ENCODE data around the gene ANK3.

ANK3 gene

DNA sequence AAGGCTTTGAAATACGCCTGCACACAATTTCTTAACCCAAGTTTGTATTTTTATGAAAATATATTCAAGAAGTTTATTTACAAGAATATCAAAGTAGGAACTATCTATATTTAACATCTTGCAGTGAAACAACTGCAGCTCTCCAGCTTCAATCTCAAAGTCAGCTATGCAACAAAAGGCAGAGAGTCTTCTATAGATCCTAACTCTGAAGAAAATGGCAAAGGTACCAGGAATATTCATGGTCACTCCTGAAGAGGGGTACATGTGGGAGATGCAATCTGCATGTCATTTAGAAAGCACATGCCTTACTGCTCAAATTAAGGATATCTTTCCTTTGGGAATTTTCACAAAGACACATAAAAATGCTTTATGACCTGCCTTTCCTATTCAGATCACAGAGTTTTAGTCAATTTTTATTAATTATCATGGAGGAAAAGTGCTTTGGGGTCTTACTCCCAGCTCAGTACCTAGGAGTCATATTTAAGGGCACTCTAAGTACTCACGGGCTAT is 1.5 kb downstream of the ANK3 start:
- no peak overlapping the region for H3K9ac ChIP-seq (ENCODE audit: low read depth, low read length)
- no peak overlapping the region for H3K27ac ChIP-seq (ENCODE audit: low read length)
- no peaks in the 10 kb centered on the region for H3K36me3 ChIP-seq (ENCODE audit: insufficient read depth, low read depth, low read length)
- H3K27me3 ChIP-seq (ENCODE audit: insufficient read depth, low read length), result peaks cover 10% of the 10 kb centered on the region; the same call in 1 of the 2 replicates
- peaks cover 16% of the 10 kb centered on the region; the same call in 1 of the 2 replicates for H3K4me1 ChIP-seq (ENCODE audit: insufficient read depth, low read length)
- H3K9me3 ChIP-seq (ENCODE audit: insufficient read depth, low read depth, low read length), result no peaks in the 10 kb centered on the region
- H3K4me3 ChIP-seq (ENCODE audit: low read length), result 0 out of 2 replicates have a peak overlapping the region, but pooled peaks have one; percentile 7

DNA sequence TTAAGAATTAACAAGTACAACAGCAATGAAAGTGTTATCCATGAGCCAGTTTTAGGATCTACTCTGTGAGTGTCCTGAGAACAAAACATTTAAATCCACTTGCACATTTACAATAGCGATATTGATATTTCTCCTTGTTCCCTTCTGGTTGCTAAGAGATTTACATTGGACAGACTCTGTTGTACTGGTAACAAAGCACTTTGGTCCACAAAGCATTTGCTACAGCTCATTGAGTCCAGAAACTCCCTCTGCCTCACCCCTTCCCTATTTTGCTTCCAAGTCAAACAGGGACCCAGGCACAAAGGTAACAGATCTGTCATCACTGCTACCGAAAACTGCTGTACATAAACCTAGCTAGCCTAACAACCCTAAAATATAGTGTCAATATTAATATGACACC is 2.1 kb downstream of the ANK3 start:
- no peak overlapping the region for H3K4me3 ChIP-seq (ENCODE audit: low read length)
- no peak overlapping the region for H3K27ac ChIP-seq (ENCODE audit: low read length)
- no peaks in the 10 kb centered on the region for H3K36me3 ChIP-seq (ENCODE audit: insufficient read depth, low read depth, low read length)
- H3K9ac ChIP-seq (ENCODE audit: low read depth, low read length), result no peak overlapping the region
- peaks cover 16% of the 10 kb centered on the region; the same call in 1 of the 2 replicates for H3K4me1 ChIP-seq (ENCODE audit: insufficient read depth, low read length)
- H3K27me3 ChIP-seq (ENCODE audit: insufficient read depth, low read length), result peaks cover 10% of the 10 kb centered on the region; the same call in 1 of the 2 replicates
- H3K9me3 ChIP-seq (ENCODE audit: insufficient read depth, low read depth, low read length), result no peaks in the 10 kb centered on the region

DNA sequence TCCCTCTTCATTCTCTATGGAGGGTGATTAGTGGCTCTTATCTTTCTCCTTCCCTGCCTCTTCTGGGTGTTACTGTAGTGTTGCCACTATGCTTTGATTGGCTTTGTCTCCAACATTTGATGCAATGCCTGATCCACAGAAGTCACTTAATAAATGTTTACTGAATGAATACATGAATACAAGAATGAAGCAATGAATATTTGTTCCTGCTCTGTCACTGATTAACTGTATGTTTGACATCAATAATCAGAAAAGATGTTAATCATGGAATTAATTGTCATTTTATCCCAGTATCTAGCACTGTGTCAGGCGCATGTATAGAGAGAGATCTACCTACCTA is 4.3 kb downstream of the ANK3 start:
- no peak overlapping the region for H3K4me3 ChIP-seq (ENCODE audit: low read length)
- no peak overlapping the region for H3K27ac ChIP-seq (ENCODE audit: low read length)
- H3K9me3 ChIP-seq (ENCODE audit: insufficient read depth, low read depth, low read length), result no peaks in the 10 kb centered on the region
- peaks cover 10% of the 10 kb centered on the region; the same call in 1 of the 2 replicates for H3K27me3 ChIP-seq (ENCODE audit: insufficient read depth, low read length)
- no peaks in the 10 kb centered on the region for H3K36me3 ChIP-seq (ENCODE audit: insufficient read depth, low read depth, low read length)
- peaks cover 16% of the 10 kb centered on the region; the same call in 1 of the 2 replicates for H3K4me1 ChIP-seq (ENCODE audit: insufficient read depth, low read length)
- H3K9ac ChIP-seq (ENCODE audit: low read depth, low read length), result no peak overlapping the region

DNA sequence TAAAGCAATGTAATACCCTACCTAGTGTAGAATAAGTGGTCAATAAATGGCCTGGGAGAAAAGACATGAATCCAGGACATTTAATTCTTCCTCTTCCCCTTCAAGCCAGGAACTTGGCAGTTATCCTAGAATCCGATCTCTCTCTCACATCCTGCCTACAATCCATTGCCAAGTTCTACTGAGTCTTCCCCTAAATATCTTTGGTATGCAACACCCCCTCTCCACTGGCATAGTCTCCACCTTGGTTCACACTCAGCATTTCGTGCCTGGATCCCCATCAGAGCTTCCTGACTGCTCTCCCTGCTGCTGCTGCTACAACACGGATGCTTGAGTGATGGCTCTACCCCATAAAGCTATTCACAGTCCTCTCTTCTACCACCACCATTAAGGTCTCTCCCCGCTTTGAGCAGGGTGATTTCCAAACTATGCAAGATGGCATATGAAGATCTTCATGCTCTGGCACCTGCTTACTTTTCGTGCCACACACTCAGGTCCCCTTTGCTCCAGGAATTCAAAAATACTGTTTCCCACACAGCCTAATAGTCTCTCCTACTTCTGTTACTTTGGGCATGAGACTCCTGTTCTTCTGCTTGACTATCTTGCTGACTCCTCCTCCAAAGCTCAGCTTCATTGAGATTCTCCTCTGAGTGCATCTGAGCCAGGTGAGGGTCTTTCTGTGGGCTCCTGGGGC is 4.8 kb downstream of the ANK3 start:
- Histone ChIP-seq H3K36me3 (ENCODE audit: insufficient read depth, low read depth, low read length) (no peaks in the 10 kb centered on the region), H3K9ac (ENCODE audit: low read depth, low read length) (no peak overlapping the region), H3K4me1 (ENCODE audit: insufficient read depth, low read length) (peaks cover 16% of the 10 kb centered on the region; the same call in 1 of the 2 replicates), H3K9me3 (ENCODE audit: insufficient read depth, low read depth, low read length) (no peaks in the 10 kb centered on the region), H3K27ac (ENCODE audit: low read length) (no peak overlapping the region), H3K27me3 (ENCODE audit: insufficient read depth, low read length) (peaks cover 10% of the 10 kb centered on the region; the same call in 1 of the 2 replicates), H3K4me3 (ENCODE audit: low read length) (no peak overlapping the region)

DNA sequence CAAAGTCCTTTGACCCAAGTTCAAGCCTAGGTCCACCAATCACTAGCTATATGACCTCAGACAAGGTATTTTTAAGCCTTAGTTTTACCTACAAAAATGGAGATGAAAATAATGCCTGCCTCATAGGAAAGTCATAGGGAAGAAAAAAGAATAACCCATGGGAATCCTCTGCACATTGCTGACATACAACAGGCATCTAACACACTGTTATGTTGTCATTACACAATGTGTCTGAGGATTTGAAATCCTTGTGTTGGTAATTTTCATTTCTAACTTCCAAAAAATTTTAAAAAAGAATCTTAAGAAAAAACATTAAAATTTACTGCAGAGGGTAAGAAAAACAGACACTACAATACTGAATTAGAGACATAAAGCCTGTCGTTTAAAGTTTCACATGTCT is 5.7 kb downstream of the ANK3 start:
- Histone ChIP-seq H3K9me3 (ENCODE audit: insufficient read depth, low read depth, low read length) (no peaks in the 10 kb centered on the region), H3K4me3 (ENCODE audit: low read length) (no peak overlapping the region), H3K4me1 (ENCODE audit: insufficient read depth, low read length) (peaks cover 8% of the 10 kb centered on the region; the same call in 1 of the 2 replicates), H3K27ac (ENCODE audit: low read length) (no peak overlapping the region), H3K9ac (ENCODE audit: low read depth, low read length) (no peak overlapping the region), H3K36me3 (ENCODE audit: insufficient read depth, low read depth, low read length) (no peaks in the 10 kb centered on the region), H3K27me3 (ENCODE audit: insufficient read depth, low read length) (peaks cover 10% of the 10 kb centered on the region; the same call in 1 of the 2 replicates)

DNA sequence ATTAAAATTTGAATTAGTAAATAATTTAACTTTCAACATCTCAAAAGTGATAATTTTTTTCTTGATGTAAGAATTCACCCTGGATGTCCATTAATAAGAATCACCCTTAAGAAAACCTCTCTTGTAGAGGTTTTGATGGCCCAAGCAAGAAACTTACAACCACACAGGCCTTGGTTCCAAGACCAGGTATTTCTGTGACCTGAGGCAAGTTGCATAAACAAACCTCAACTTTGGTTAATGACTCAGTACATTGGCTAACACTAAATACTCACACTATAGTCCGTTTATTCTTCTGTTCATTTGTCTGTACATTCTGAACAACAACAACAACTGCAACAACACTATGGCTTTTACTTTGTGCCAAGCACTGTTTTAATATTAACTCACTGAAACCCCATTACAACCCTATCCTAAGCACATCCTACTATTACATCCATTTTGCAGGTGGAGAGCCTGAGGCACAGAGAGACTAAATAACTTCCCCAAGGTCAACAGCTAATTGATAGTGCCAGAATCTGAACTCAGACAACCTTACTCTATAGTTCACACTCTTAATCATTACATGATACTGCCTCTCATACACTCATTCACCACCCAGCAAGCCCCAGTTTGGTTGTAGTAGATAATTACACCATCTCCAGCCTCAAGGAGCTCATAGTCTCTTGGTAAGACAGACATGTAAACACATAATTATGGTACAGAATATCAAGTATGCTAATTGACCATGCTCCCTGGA is 6.6 kb downstream of the ANK3 start:
- Histone ChIP-seq H3K9me3 (ENCODE audit: insufficient read depth, low read depth, low read length) (no peaks in the 10 kb centered on the region), H3K36me3 (ENCODE audit: insufficient read depth, low read depth, low read length) (no peaks in the 10 kb centered on the region), H3K4me1 (ENCODE audit: insufficient read depth, low read length) (no peaks in the 10 kb centered on the region), H3K27ac (ENCODE audit: low read length) (no peak overlapping the region), H3K4me3 (ENCODE audit: low read length) (no peak overlapping the region), H3K9ac (ENCODE audit: low read depth, low read length) (no peak overlapping the region), H3K27me3 (ENCODE audit: insufficient read depth, low read length) (peaks cover 7% of the 10 kb centered on the region; the same call in 1 of the 2 replicates)

DNA sequence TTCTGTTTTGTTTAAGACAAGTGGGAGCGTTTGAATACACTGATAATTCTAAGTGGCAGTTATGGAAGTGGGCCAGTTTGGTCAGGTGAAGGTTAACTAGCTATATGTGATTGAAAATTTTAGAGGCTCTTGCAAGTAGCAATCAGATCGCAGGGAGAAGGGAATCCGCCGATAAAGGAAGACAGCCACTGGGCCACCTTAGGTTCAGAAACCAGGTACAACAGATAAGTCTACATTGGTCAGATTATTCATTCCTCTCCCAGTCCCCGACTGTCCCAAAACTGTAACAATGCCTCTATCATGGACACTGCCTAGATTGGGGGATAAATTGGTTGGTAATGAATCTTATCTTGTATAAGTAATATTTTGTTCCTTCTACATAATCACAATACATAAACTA is 8.9 kb downstream of the ANK3 start:
- Histone ChIP-seq H3K27me3 (ENCODE audit: insufficient read depth, low read length) (no peaks in the 10 kb centered on the region), H3K9ac (ENCODE audit: low read depth, low read length) (no peak overlapping the region), H3K36me3 (ENCODE audit: insufficient read depth, low read depth, low read length) (no peaks in the 10 kb centered on the region), H3K4me1 (ENCODE audit: insufficient read depth, low read length) (no peaks in the 10 kb centered on the region), H3K27ac (ENCODE audit: low read length) (no peak overlapping the region), H3K4me3 (ENCODE audit: low read length) (no peak overlapping the region), H3K9me3 (ENCODE audit: insufficient read depth, low read depth, low read length) (no peaks in the 10 kb centered on the region)

DNA sequence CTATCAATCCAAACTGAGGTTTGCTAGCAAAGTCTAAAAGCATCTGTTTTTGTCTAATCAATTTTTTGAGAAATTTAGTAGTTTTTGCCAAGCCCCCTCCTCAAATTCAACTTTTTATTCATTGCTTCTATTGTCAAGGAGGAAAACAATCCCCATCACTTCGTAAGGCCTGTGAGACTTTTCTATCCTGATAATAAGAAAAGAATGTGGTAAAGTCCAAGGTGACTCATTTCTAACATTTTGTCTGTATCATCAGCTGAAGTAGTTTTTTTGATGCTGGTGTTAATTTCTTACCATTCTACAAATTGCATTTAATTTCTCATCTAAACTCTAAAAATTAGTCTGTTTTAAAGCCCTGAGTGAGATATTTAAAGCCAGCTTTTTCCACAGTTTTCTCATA is 11.7 kb downstream of the ANK3 start:
- Histone ChIP-seq H3K27ac (ENCODE audit: low read length) (no peak overlapping the region), H3K36me3 (ENCODE audit: insufficient read depth, low read depth, low read length) (no peaks in the 10 kb centered on the region)

DNA sequence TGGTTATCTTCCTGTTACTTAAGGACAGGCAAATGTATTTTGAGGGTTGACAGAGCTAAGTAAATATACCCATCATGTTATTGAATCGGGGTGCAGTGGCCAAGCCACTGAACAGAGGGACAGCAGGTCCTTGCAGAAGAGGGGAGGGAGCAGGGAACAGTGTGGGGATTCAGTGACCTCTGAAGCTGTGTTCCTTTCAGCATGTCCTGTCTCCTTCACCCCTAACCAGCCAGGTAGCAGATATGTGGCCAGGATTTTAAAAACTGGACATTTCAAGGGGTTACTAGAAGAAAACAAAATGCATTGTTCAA is 12.7 kb downstream of the ANK3 start:
- Histone ChIP-seq H3K27ac (ENCODE audit: low read length) (no peak overlapping the region), H3K4me1 (ENCODE audit: insufficient read depth, low read length) (no peaks in the 10 kb centered on the region), H3K9me3 (ENCODE audit: insufficient read depth, low read depth, low read length) (no peaks in the 10 kb centered on the region), H3K27me3 (ENCODE audit: insufficient read depth, low read length) (no peaks in the 10 kb centered on the region), H3K36me3 (ENCODE audit: insufficient read depth, low read depth, low read length) (no peaks in the 10 kb centered on the region), H3K9ac (ENCODE audit: low read depth, low read length) (no peak overlapping the region), H3K4me3 (ENCODE audit: low read length) (no peak overlapping the region)

More for the DNA sequence above, 11.7 kb downstream of the ANK3 start:
- no peaks in the 10 kb centered on the region for H3K4me1 ChIP-seq (ENCODE audit: insufficient read depth, low read length)
- no peak overlapping the region for H3K4me3 ChIP-seq (ENCODE audit: low read length)
- H3K27me3 ChIP-seq (ENCODE audit: insufficient read depth, low read length), result no peaks in the 10 kb centered on the region
- no peak overlapping the region for H3K9ac ChIP-seq (ENCODE audit: low read depth, low read length)
- no peaks in the 10 kb centered on the region for H3K9me3 ChIP-seq (ENCODE audit: insufficient read depth, low read depth, low read length)

DNA sequence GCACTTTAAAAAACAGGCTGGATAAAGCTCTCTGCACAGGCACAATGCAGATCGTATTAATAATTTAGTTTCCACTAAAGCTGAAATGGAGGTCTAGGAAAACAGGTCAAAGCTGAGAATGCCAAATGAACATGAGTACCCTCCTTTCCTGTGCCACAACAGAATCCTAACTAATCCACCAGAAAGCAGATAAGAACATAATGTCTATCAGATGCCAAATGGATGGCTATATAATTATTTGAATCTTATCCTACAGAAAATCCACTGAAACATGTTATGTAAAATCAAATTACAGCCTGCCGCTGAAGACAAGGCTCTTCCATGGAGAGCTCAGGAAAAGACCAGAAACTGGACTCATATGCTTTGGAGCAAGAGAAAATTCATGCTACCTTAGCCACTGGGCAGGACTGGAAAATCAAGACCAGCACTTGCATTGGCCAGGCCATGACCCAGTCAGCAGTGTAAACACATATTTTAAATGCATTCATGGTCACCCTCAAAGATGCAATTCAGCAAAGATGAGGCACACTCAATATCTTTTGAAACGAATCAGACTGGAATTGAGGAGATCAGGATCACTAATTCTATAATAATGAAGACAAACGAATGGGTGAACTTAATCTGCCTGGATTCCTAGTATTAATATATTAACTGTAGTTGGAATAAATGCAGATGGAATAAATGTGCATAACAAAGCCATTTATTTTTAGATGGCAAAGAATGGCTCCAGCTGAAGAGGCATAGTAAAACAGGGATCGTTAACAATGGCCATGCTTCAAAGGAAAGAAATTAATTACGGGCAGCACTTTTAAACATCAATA is 13.2 kb downstream of the ANK3 start:
- Histone ChIP-seq H3K9ac (ENCODE audit: low read depth, low read length) (no peak overlapping the region), H3K27ac (ENCODE audit: low read length) (no peak overlapping the region), H3K27me3 (ENCODE audit: insufficient read depth, low read length) (no peaks in the 10 kb centered on the region), H3K36me3 (ENCODE audit: insufficient read depth, low read depth, low read length) (no peaks in the 10 kb centered on the region), H3K4me3 (ENCODE audit: low read length) (no peak overlapping the region), H3K9me3 (ENCODE audit: insufficient read depth, low read depth, low read length) (no peaks in the 10 kb centered on the region), H3K4me1 (ENCODE audit: insufficient read depth, low read length) (no peaks in the 10 kb centered on the region)

DNA sequence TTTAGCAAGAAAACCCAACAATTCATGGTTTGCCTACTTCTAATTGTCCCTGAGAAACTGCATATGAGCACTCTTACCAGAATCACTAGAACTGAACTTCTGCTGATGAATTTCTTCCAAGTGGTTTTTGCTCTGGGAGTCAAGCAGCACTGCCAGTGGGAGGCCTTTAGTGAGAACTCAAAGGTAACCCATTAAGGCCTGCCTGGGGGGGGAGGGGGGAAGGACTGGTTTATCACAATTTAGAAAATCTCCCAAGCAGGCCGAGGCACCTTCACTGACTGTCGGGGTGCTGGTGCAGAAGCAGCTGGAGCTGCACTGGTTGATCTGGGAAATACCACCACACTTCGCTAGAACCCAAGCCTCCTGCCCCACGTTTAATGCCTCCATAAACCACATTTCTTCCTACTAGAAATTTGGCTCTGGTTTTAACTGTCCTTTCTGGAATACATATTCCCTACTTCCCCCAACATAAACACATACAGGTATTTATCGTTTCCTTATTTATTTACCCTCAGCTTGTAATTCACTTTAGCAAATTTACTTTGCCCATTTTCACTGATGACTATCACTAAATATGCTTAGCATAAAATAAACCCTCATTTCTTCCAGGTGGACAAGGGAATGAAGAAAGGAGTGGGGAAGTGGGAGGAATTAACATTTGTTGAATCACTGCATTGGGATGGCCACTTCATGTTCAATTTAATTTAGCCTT is 14.2 kb downstream of the ANK3 start:
- Histone ChIP-seq H3K9me3 (ENCODE audit: insufficient read depth, low read depth, low read length) (no peaks in the 10 kb centered on the region), H3K27ac (ENCODE audit: low read length) (no peak overlapping the region), H3K27me3 (ENCODE audit: insufficient read depth, low read length) (no peaks in the 10 kb centered on the region), H3K4me1 (ENCODE audit: insufficient read depth, low read length) (no peaks in the 10 kb centered on the region), H3K4me3 (ENCODE audit: low read length) (no peak overlapping the region), H3K36me3 (ENCODE audit: insufficient read depth, low read depth, low read length) (no peaks in the 10 kb centered on the region), H3K9ac (ENCODE audit: low read depth, low read length) (no peak overlapping the region)
